GM23338 (cell line): ENCODE results near the gene ABHD14A. TPM values are rescaled to one million over a fixed set of nuclear protein-coding genes. Genes with fewer than 3 reads are reported as not detected.
"Not testable (repeated sequence)": the region's sequence is repeated elsewhere in the genome, so short reads cannot be mapped to it uniquely, and the experiment has no call there.

Source experiments
- ATAC-seq: fragments of 200-7000 bp; cut with Tn5 transposase; 3 replicates; pipeline ENCODE4 v1.9.1; 2020
- DNase-seq: peaks from one replicate; pipeline ENCODE4 v3.0.0-alpha.2; 2015; ENCODE audit warnings: low spot score
- H2AFZ ChIP-seq: fragments of 200-600 bp; sonication (generic); 2 replicates; pipeline ENCODE4 v1.8.0; 2016; ENCODE audit warnings: antibody characterized with exemption, mild to moderate bottlenecking, moderate library complexity
- H3F3A ChIP-seq: fragments of 200-600 bp; sonication (generic); replicated peaks from 2 replicates; pipeline ENCODE4 v1.8.0; 2017; ENCODE audit warnings: antibody characterized with exemption, mixed run types, low read depth
- H3K27ac ChIP-seq: fragments of 200-600 bp; sonication (generic); 2 replicates; pipeline ENCODE4 v1.6.1; 2016; ENCODE audit warnings: low read depth
- H3K27me3 ChIP-seq: fragments of 200-600 bp; sonication (generic); 2 replicates; pipeline ENCODE4 v1.8.0; 2016; ENCODE audit warnings: mild to moderate bottlenecking, mixed run types, moderate library complexity; ENCODE audit not compliant: insufficient read depth
- H3K36me3 ChIP-seq: fragments of 200-600 bp; sonication (generic); 2 replicates; pipeline ENCODE4 v1.8.0; 2016; ENCODE audit warnings: mild to moderate bottlenecking; ENCODE audit not compliant: insufficient read depth
- H3K4me1 ChIP-seq: fragments of 200-600 bp; sonication (generic); 2 replicates; pipeline ENCODE4 v1.8.0; 2016; ENCODE audit warnings: mild to moderate bottlenecking, moderate library complexity; ENCODE audit not compliant: insufficient read depth
- H3K4me2 ChIP-seq: fragments of 200-600 bp; sonication (generic); 2 replicates; pipeline ENCODE4 v1.7.1; 2017; ENCODE audit warnings: mixed run types
- H3K4me3 ChIP-seq: fragments of 200-600 bp; sonication (generic); 2 replicates; pipeline ENCODE4 v1.6.1; 2016; ENCODE audit warnings: mixed run types
- H3K79me2 ChIP-seq: fragments of 200-600 bp; sonication (generic); replicated peaks from 2 replicates; pipeline ENCODE4 v1.8.0; 2017; ENCODE audit warnings: mild to moderate bottlenecking; ENCODE audit not compliant: insufficient read depth
- H3K9me2 ChIP-seq: fragments of 200-600 bp; sonication (generic); 2 replicates; pipeline ENCODE4 v1.8.0; 2017; ENCODE audit not compliant: insufficient read depth
- H4K20me1 ChIP-seq: fragments of 200-600 bp; sonication (generic); replicated peaks from 2 replicates; pipeline ENCODE4 v1.8.0; 2017; ENCODE audit warnings: mild to moderate bottlenecking; ENCODE audit not compliant: insufficient read depth
- H3K27ac Mint-ChIP-seq: 2 replicates; pipeline ENCODE4 v1.8.0; 2020; ENCODE audit warnings: inconsistent platforms, mild to moderate bottlenecking, moderate library complexity, mixed read lengths
- H3K27me3 Mint-ChIP-seq: 3 replicates; pipeline ENCODE4 v1.8.0; 2022; ENCODE audit warnings: low read depth, mild to moderate bottlenecking, moderate library complexity, mixed read lengths, inconsistent platforms; ENCODE audit not compliant: insufficient read depth, poor library complexity
- H3K36me3 Mint-ChIP-seq: 3 replicates; pipeline ENCODE4 v1.8.0; 2021; ENCODE audit warnings: low read depth, mild to moderate bottlenecking, inconsistent platforms, moderate library complexity, mixed read lengths
- H3K4me1 Mint-ChIP-seq: 3 replicates; pipeline ENCODE4 v1.8.0; 2020; ENCODE audit warnings: mild to moderate bottlenecking, inconsistent platforms, mixed read lengths
- H3K4me3 Mint-ChIP-seq: 3 replicates; pipeline ENCODE4 v1.8.0; 2021; ENCODE audit warnings: moderate library complexity, mild to moderate bottlenecking, inconsistent platforms, mixed read lengths
- H3K9me3 Mint-ChIP-seq: 3 replicates; pipeline ENCODE4 v1.8.0; 2020; ENCODE audit warnings: moderate library complexity, mild to moderate bottlenecking, inconsistent platforms, mixed read lengths
- EZH2phosphoT487 ChIP-seq: fragments of 200-600 bp; sonication (generic); IDR thresholded peaks from one replicate; pipeline ENCODE4 v1.8.1; 2018; ENCODE audit warnings: antibody characterized with exemption; ENCODE audit not compliant: unreplicated experiment
- JUNB ChIP-seq: IDR thresholded peaks from one replicate; pipeline ENCODE4 v1.6.1; 2016; ENCODE audit warnings: antibody characterized with exemption; ENCODE audit not compliant: unreplicated experiment
- POLR2AphosphoS5 ChIP-seq: IDR thresholded peaks from 2 replicates; pipeline ENCODE4 v1.6.1; 2016; ENCODE audit warnings: antibody characterized with exemption, low read depth
- polyA plus RNA-seq: library from polyadenylated mRNA; unstranded; fragments of >200 nt; fragmentation: Nextera tagmentation; extraction: Ambion mirVana; gene quantifications from 2 replicates; pipeline ENCODE4 v1.2.1, GENCODE V29; 2016
- total RNA-seq: library from RNA; depleted of rRNA; stranded (reverse); fragments of >200 nt; shearing (Covaris generic); gene quantifications from 2 replicates; pipeline ENCODE4 v1.2.3, GENCODE V29; 2014
- TF ChIP-seq, protein P1 (sequence below): IDR thresholded peaks from one replicate; pipeline ENCODE4 v1.6.1; 2018; ENCODE audit warnings: antibody characterized with exemption; ENCODE audit not compliant: unreplicated experiment
- TF ChIP-seq, protein P2 (sequence below), 2 experiments: fragments of 200-600 bp in 1 of 2; sonication (generic) in 1 of 2; conservative IDR thresholded peaks; 2 replicates each; pipeline versions ENCODE4 v1.5.1 to v1.6.1; 2016 to 2017; ENCODE audit warnings: antibody characterized with exemption in 2 of 2, low read depth in 2 of 2, mild to moderate bottlenecking in 2 of 2, moderate library complexity in 1 of 2

ABHD14A gene
- total and polyA plus RNA-seq, 2 experiments from 2014 or later: 7.8 to 12.7 TPM

DNA sequence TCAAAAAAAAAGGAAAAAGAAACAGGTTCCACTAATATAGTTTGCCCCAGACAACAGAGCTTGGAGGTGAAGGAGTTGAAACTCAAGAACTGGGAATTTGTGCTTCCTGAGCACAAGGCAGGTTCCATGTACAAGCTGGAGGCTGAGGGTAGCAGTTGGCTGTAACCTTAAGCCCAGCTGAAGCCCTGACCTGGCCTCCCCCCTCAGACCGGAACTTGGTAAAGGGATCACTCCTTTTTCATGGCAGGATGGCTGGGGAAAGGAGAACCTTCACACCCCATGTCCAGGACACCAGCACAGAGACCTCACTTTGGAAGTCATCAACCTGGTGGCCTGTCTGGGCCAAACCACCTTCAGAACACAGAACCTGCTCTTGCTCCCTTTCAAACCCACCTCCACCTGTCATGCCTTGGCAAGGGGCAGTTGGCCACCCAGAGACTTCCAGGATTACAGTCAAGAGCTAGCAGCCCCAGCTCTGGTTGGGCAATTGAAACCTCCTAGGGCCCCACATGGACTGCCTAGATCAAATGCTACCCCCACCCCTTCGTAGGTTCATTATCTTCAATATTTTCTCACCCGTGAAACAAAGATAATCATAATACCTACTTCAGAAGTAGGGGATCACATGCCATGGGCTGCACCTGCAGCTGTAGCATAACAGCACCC is 17.3 kb downstream of the ABHD14A start:
- DNase-seq: no peak
- Histone ChIP-seq H3K9me2 (no peaks in the 10 kb centered on the region), H3K27ac (peak overlapping the region; percentile 90), H4K20me1 (peaks cover 12% of the 10 kb centered on the region), H3F3A (peaks cover 40% of the 10 kb centered on the region), H2AFZ (no peak overlapping the region), H3K27me3 (no peaks in the 10 kb centered on the region), H3K36me3 (peaks cover 28% of the 10 kb centered on the region), H3K4me2 (no peak overlapping the region), H3K79me2 (peaks cover 18% of the 10 kb centered on the region), H3K4me1 (peaks cover 20% of the 10 kb centered on the region), H3K4me3 (no peak overlapping the region)
- no peak; the same call in 2 of the 3 replicates for ATAC-seq
- Mint-ChIP-seq H3K4me3 (peak overlapping the region; percentile 21; the same call in 1 of the 3 replicates), H3K4me1 (peaks cover 35% of the 10 kb centered on the region), H3K36me3 (peaks cover 53% of the 10 kb centered on the region), H3K27me3 (peaks cover 25% of the 10 kb centered on the region), H3K9me3 (peaks cover 4% of the 10 kb centered on the region; the same call in 1 of the 3 replicates), H3K27ac (no peak overlapping the region; the same call in 1 of the 2 replicates)
- TF ChIP-seq, protein P1, sequence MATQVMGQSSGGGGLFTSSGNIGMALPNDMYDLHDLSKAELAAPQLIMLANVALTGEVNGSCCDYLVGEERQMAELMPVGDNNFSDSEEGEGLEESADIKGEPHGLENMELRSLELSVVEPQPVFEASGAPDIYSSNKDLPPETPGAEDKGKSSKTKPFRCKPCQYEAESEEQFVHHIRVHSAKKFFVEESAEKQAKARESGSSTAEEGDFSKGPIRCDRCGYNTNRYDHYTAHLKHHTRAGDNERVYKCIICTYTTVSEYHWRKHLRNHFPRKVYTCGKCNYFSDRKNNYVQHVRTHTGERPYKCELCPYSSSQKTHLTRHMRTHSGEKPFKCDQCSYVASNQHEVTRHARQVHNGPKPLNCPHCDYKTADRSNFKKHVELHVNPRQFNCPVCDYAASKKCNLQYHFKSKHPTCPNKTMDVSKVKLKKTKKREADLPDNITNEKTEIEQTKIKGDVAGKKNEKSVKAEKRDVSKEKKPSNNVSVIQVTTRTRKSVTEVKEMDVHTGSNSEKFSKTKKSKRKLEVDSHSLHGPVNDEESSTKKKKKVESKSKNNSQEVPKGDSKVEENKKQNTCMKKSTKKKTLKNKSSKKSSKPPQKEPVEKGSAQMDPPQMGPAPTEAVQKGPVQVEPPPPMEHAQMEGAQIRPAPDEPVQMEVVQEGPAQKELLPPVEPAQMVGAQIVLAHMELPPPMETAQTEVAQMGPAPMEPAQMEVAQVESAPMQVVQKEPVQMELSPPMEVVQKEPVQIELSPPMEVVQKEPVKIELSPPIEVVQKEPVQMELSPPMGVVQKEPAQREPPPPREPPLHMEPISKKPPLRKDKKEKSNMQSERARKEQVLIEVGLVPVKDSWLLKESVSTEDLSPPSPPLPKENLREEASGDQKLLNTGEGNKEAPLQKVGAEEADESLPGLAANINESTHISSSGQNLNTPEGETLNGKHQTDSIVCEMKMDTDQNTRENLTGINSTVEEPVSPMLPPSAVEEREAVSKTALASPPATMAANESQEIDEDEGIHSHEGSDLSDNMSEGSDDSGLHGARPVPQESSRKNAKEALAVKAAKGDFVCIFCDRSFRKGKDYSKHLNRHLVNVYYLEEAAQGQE: no peak
- TF ChIP-seq JUNB: no peak
- TF ChIP-seq EZH2phosphoT487: no peak
- TF ChIP-seq, protein P2, sequence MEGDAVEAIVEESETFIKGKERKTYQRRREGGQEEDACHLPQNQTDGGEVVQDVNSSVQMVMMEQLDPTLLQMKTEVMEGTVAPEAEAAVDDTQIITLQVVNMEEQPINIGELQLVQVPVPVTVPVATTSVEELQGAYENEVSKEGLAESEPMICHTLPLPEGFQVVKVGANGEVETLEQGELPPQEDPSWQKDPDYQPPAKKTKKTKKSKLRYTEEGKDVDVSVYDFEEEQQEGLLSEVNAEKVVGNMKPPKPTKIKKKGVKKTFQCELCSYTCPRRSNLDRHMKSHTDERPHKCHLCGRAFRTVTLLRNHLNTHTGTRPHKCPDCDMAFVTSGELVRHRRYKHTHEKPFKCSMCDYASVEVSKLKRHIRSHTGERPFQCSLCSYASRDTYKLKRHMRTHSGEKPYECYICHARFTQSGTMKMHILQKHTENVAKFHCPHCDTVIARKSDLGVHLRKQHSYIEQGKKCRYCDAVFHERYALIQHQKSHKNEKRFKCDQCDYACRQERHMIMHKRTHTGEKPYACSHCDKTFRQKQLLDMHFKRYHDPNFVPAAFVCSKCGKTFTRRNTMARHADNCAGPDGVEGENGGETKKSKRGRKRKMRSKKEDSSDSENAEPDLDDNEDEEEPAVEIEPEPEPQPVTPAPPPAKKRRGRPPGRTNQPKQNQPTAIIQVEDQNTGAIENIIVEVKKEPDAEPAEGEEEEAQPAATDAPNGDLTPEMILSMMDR (conservative IDR thresholded peaks at IDR 0.05; ENCODE audit: low read depth in 2 of 2): no peak
- peak; percentile 24; the same call in 1 of the 2 replicates for TF ChIP-seq POLR2AphosphoS5

DNA sequence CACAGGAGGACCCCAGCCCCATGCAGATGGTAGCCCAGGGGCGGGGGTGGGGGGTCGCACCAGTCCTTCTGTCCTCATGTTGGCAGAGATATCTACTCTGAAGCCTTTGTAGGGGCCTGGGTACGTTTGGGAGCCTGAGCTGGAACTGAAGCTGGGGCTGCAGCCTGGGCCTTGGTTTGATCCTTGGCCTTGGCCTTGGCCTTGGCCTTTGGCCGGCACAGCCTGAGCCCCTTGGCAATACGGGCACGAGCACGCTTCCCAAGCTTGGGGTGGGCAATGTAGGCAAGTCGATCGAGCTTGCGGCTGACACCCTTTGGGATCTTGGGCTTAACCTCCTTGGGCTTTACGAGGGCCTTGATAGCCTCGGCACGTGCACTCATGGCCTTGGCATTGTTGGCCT is 18.8 kb downstream of the ABHD14A start:
- ATAC-seq, DNase-seq, H3K9me3 Mint-ChIP-seq, H3K4me3 ChIP-seq, H3K27me3 ChIP-seq, H2AFZ ChIP-seq, H3K9me2 ChIP-seq, H3K4me2 ChIP-seq: not testable (repeated sequence)
- peak overlapping the region; percentile 100 for H3K27ac Mint-ChIP-seq
- Histone ChIP-seq H3K79me2 (peaks cover 18% of the 10 kb centered on the region), H3K36me3 (peaks cover 28% of the 10 kb centered on the region), H3K27ac (peak overlapping the region; percentile 92; the same call in 1 of the 2 replicates), H4K20me1 (peaks cover 12% of the 10 kb centered on the region), H3F3A (peaks cover 41% of the 10 kb centered on the region), H3K4me1 (peaks cover 25% of the 10 kb centered on the region)
- H3K4me1 Mint-ChIP-seq: peaks cover 35% of the 10 kb centered on the region
- peaks cover 24% of the 10 kb centered on the region for H3K27me3 Mint-ChIP-seq
- H3K36me3 Mint-ChIP-seq: peaks cover 53% of the 10 kb centered on the region
- H3K4me3 Mint-ChIP-seq: peak overlapping the region; percentile 100
